ENCODE results near the gene BRIP1. TPM values are rescaled to one million over a fixed set of nuclear protein-coding genes. Genes with fewer than 3 reads are reported as not detected.

Gene BRIP1
- total RNA-seq, 1 experiment from 2014 or later, result 13.8 TPM

- H3K4me3 Mint-ChIP-seq, result peak overlapping the region; percentile 98
- POLR2A ChIA-PET, result interaction anchor here (0.6 to 1.8 kb wide), 12 partner anchors 9 to 1502 kb away, joined by 3 to 10 read pairs (median 4); no protein-coding TSS in a partner anchor
- no peaks in the 10 kb centered on the region for H3K27me3 Mint-ChIP-seq (ENCODE audit: low read depth)
- peak overlapping the region; percentile 96 for H3K27ac Mint-ChIP-seq
- H3K4me1 Mint-ChIP-seq, result peaks cover 20% of the 10 kb centered on the region
- peaks cover 20% of the 10 kb centered on the region; the same call in 1 of the 2 replicates for H3K36me3 Mint-ChIP-seq
- ATAC-seq (peak; percentile 20), DNase-seq (ENCODE audit: low spot score) (no peak)
- TF ChIP-seq ZNF512 (CRISPR knock-in tag; IDR thresholded peaks at IDR 0.05; ENCODE audit: borderline replicate concordance), result no peak
- no peak for TF ChIP-seq HMGXB4 (CRISPR knock-in tag; IDR thresholded peaks at IDR 0.05)
- TF ChIP-seq MXD4 (CRISPR knock-in tag; IDR thresholded peaks at IDR 0.05; ENCODE audit: borderline replicate concordance), result no peak
- no peak for TF ChIP-seq ELF4 (CRISPR knock-in tag; IDR thresholded peaks at IDR 0.05; ENCODE audit: low read depth)
- TF ChIP-seq ZNF425 (CRISPR knock-in tag; conservative IDR thresholded peaks at IDR 0.05), result no peak
- peak; percentile 6; the same call in 1 of the 2 replicates for TF ChIP-seq GABPB1 (CRISPR knock-in tag; IDR thresholded peaks at IDR 0.05)
- H3K9me3 Mint-ChIP-seq, result no peaks in the 10 kb centered on the region
- CTCF ChIA-PET, result interaction anchor here (0.7 to 3.9 kb wide), 6 partner anchors 174 to 456 kb away, joined by 3 to 27 read pairs (median 4); no protein-coding TSS in a partner anchor
Observed at GRCh38 chr17:61863801-61864126, 436 bp upstream of the BRIP1 start.

GRCh38 chr17:61862105-61862574 lies 1.2 kb downstream of the BRIP1 start:
- no peaks in the 10 kb centered on the region for H3K27me3 Mint-ChIP-seq (ENCODE audit: low read depth)
- peaks cover 20% of the 10 kb centered on the region for H3K4me1 Mint-ChIP-seq
- POLR2A ChIA-PET, result interaction anchor here (0.6 to 1.0 kb wide), 2 partner anchors 15 to 41 kb away, joined by 3 to 4 read pairs; no protein-coding TSS in a partner anchor
- no peak for ATAC-seq
- H3K36me3 Mint-ChIP-seq, result peaks cover 11% of the 10 kb centered on the region; the same call in 1 of the 2 replicates
- H3K4me3 Mint-ChIP-seq, result peak overlapping the region; percentile 98
- H3K9me3 Mint-ChIP-seq, result no peaks in the 10 kb centered on the region
- H3K27ac Mint-ChIP-seq, result no peak overlapping the region
- no peak for DNase-seq (ENCODE audit: low spot score)
- CTCF ChIA-PET, result interaction anchor here (0.9 to 3.9 kb wide), 3 partner anchors 204 to 450 kb away, joined by 3 to 27 read pairs (median 6); no protein-coding TSS in a partner anchor
- TF ChIP-seq HMGXB4 (CRISPR knock-in tag; IDR thresholded peaks at IDR 0.05) (no peak), PREB (CRISPR knock-in tag; IDR thresholded peaks at IDR 0.05; ENCODE audit: borderline replicate concordance) (no peak), IRF1 (CRISPR knock-in tag; IDR thresholded peaks at IDR 0.05) (no peak), SMAD4 (CRISPR knock-in tag; IDR thresholded peaks at IDR 0.05) (no peak), ZNF121 (CRISPR knock-in tag; IDR thresholded peaks at IDR 0.05) (no peak), ZNF416 (CRISPR knock-in tag; IDR thresholded peaks at IDR 0.05) (no peak), FOXJ3 (CRISPR knock-in tag; IDR thresholded peaks at IDR 0.05; ENCODE audit: borderline replicate concordance) (no peak), ATF1 (CRISPR knock-in tag; IDR thresholded peaks at IDR 0.05) (no peak), ZNF232 (CRISPR knock-in tag; IDR thresholded peaks at IDR 0.05) (no peak), STAT6 (CRISPR knock-in tag; conservative IDR thresholded peaks at IDR 0.05; ENCODE audit: low read depth) (no peak), CTCF (IDR thresholded peaks at IDR 0.05) (no peak), TEAD1 (CRISPR knock-in tag; IDR thresholded peaks at IDR 0.05) (no peak), ETV6 (CRISPR knock-in tag; IDR thresholded peaks at IDR 0.05) (no peak), CREB1 (CRISPR knock-in tag; IDR thresholded peaks at IDR 0.05) (no peak)
